Measurements from ENCODE around the gene ADAP1. TPM values are rescaled to one million over a fixed set of nuclear protein-coding genes. Genes with fewer than 3 reads are reported as not detected.

Gene ADAP1
- total RNA-seq, 1 experiment from 2014 or later, result 6.2 TPM

- H2BK5ac ChIP-seq (ENCODE audit: insufficient read length, low read length), result no peak overlapping the region
- no peak overlapping the region for H3K18ac ChIP-seq (ENCODE audit: insufficient read length, low read depth, low read length)
- no peak overlapping the region for H2AFZ ChIP-seq (ENCODE audit: low read length)
- H3K4me2 ChIP-seq (ENCODE audit: insufficient read depth, insufficient read length, low read length), result no peak overlapping the region
- WGBS (ENCODE audit: extremely low coverage, insufficient read length, low lambda C conversion rate), result no CpG with 5 or more reads among the region's 29 CpGs
- no peak overlapping the region for H3T11ph ChIP-seq (ENCODE audit: low read length)
- no peaks in the 10 kb centered on the region; a peak in 1 of 4 replicates for H3K4me1 Mint-ChIP-seq
- 0 out of 7 replicates have a peak overlapping the region, but pooled peaks of 1 of the 3 experiments have one; percentile 40 for H3K27ac Mint-ChIP-seq
- no peaks in the 10 kb centered on the region; a peak in 1 of 7 replicates for H3K36me3 Mint-ChIP-seq (ENCODE audit: insufficient read depth in 1 of 3, low read depth in 3 of 3)
- H4K8ac ChIP-seq (replicated peaks; ENCODE audit: insufficient read length, low read depth, low read length), result no peak overlapping the region
- H2BK20ac ChIP-seq (ENCODE audit: low read depth, low read length, poor library complexity, severe bottlenecking), result no peak overlapping the region
- no peak overlapping the region for H2BK120ac ChIP-seq (ENCODE audit: low read depth, low read length, poor library complexity, severe bottlenecking)
- H3K4me3 Mint-ChIP-seq, result no peak overlapping the region
- H3K14ac ChIP-seq (ENCODE audit: insufficient read depth, low read length), result no peak overlapping the region; the same call in 1 of the 2 replicates
- H3K27me3 ChIP-seq (ENCODE audit: insufficient read depth, low read length), result no peaks in the 10 kb centered on the region
- no peaks in the 10 kb centered on the region for H3K79me1 ChIP-seq (ENCODE audit: insufficient read depth, low read depth, low read length, poor library complexity, severe bottlenecking)
- H3K9me3 ChIP-seq (ENCODE audit: control insufficient read depth, low read depth, low read length), result no peaks in the 10 kb centered on the region
- no peaks in the 10 kb centered on the region for H3K79me2 ChIP-seq (ENCODE audit: insufficient read depth, low read length)
- TF ChIP-seq CTCF (conservative IDR thresholded peaks at IDR 0.05), result no peak
- no peak overlapping the region for H4K91ac ChIP-seq (ENCODE audit: insufficient read length, low read depth, low read length)
- H2BK12ac ChIP-seq (ENCODE audit: insufficient read length, low read depth, low read length), result no peak overlapping the region
- H3K4ac ChIP-seq (ENCODE audit: low read depth, low read length), result no peak overlapping the region
- no peak for DNase-seq
- no peak overlapping the region for H4K5ac ChIP-seq (ENCODE audit: insufficient read length, low read depth, low read length)
- no peak overlapping the region for H3K9ac ChIP-seq (ENCODE audit: extremely low read depth, insufficient read length, low read length)
- H3K9me3 Mint-ChIP-seq, result no peaks in the 10 kb centered on the region; a peak in 1 of 5 replicates
- no peaks in the 10 kb centered on the region for H3K27me3 Mint-ChIP-seq (ENCODE audit: low read depth)
- no peak overlapping the region for H3K23ac ChIP-seq (ENCODE audit: insufficient read length, low read depth, low read length)
- H3K23me2 ChIP-seq (ENCODE audit: insufficient read length, low read depth, low read length, poor library complexity, severe bottlenecking), result no peaks in the 10 kb centered on the region
- no peak overlapping the region for H2AK5ac ChIP-seq (ENCODE audit: insufficient read length, low read length)
- no peak overlapping the region for H2BK15ac ChIP-seq (ENCODE audit: low read depth, low read length)
- no peaks in the 10 kb centered on the region for H4K20me1 ChIP-seq (ENCODE audit: control insufficient read depth, insufficient read depth, insufficient read length)
- H3K4me1 ChIP-seq (ENCODE audit: insufficient read depth, low read length), result no peaks in the 10 kb centered on the region
- H3K27ac ChIP-seq (ENCODE audit: insufficient read length, low read depth, low read length), result no peak overlapping the region
- H3K56ac ChIP-seq (ENCODE audit: insufficient read length, low read depth, low read length), result no peak overlapping the region
Measured at GRCh38 chr7:930975-931758, 23.3 kb downstream of the ADAP1 start.

All from H9 (cell line).